SW480 (cell line): ENCODE results near the gene KRTAP5-6.

Source experiments
- DNase-seq: peaks from one replicate; pipeline ENCODE4 v3.0.0-alpha.2; 2016; ENCODE audit warnings: low spot score

The KRTAP5-6 gene

DNA sequence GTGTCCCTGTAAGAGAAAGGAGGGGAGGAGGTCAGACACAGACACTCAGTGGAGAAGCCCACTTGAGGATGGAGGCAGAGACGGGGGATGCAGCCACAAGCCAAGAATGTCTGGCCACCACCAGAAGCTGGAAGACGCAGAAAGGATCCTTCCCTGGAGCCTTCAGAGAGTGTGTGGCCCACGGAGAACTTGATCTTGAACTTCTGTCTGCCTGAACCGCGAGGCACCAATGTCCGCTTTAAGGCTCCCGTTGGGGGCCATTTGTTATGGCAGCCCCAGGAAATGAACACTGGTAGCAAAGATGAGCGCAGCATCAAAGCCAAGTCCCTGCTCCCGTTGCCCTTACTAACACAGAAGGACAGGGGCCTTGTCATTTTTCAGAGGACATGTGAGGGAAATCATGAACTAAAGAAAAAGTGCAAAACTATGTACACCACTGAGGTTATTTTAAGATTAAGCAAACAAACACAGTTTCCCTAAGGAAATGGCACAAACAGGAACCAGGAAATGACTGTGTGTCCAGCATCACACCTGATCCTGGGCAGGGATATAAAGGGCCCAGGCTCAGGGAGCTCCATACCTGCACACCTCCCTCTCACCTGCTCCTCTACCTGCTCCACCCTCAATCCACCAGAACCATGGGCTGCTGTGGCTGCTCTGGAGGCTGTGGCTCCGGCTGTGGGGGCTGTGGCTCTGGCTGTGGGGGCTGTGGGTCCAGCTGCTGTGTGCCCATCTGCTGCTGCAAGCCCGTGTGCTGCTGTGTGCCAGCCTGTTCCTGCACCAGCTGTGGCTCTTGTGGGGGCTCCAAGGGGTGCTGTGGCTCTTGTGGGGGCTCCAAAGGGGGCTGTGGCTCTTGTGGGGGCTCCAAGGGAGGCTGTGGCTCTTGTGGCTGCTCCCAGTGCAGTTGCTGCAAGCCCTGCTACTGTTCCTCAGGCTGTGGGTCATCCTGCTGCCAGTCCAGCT, at the start of gene KRTAP5-6:
Gene KRTAP5-6, plus strand, starts transcription at position 588 of the 963 bp plus-strand sequence. Its CDS starts 51 bp downstream, at position 639.
- no peak for DNase-seq

- DNase-seq = no peak
These were observed 48.9 kb upstream of the KRTAP5-6 start for GRCh38 chr11:1647901-1648652.

DNA sequence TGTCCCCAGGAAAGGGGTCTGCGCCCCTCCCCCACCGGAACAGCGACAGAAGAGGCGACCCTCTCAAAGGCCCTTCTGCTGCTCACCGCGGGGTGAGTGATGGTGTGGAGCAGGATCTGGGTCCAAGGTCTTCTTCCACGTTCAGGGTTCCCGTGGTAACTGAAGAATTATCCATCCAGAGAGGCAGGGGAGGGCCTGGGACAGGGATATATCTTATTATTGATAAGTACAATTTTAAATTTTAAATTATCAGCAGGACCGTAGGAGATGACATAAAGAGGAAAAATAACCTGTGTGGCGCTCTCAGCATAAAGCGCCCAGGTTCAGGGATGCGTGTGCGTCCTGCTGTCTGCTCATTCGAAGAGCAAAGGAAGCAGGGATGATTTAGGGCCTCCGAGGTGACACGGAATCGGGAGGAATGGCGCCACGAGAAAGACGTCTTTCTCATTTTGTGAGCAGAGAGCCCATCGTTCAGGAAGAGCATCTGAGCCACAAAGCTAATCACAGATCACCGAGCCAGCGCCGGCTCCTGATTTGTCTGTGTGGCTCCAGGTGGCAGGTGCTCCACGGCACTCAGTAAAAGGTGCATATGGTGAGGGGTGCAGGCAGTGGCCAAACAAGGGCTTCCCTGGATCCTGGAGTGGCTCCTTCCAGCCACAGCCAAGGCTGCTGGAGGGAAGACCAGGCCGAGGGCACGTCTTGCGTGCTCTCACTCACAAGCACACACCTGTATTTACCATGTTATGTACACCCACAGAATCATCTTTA, 48.2 kb upstream of the KRTAP5-6 start:
- DNase-seq = no peak

- no peak for DNase-seq
These were observed 46.7 kb upstream of the KRTAP5-6 start for GRCh38 chr11:1650034-1650917.

- DNase-seq = no peak
These were observed 46.1 kb upstream of the KRTAP5-6 start for GRCh38 chr11:1650918-1651262.

- no peak for DNase-seq
These were observed 45.5 kb upstream of the KRTAP5-6 start for GRCh38 chr11:1651411-1651980.

- no peak for DNase-seq
These were observed 45.0 kb upstream of the KRTAP5-6 start for GRCh38 chr11:1652026-1652425.

DNA sequence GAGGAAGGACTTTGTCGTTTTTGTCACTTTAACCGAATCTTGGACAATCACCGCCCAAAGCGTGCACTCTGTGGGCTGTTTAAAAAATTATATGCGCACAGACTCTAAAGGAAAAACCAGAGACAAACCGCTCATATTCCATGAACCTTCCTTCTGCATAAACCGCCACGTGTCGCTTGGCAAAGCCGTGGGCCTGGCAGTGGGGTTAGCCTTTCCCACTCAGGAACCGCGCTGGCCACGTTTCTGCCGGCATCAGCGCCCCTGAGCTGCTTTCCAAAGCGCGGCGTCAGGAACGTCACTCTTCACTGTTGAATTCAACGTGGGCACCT, 44.6 kb upstream of the KRTAP5-6 start:
- DNase-seq = no peak

DNA sequence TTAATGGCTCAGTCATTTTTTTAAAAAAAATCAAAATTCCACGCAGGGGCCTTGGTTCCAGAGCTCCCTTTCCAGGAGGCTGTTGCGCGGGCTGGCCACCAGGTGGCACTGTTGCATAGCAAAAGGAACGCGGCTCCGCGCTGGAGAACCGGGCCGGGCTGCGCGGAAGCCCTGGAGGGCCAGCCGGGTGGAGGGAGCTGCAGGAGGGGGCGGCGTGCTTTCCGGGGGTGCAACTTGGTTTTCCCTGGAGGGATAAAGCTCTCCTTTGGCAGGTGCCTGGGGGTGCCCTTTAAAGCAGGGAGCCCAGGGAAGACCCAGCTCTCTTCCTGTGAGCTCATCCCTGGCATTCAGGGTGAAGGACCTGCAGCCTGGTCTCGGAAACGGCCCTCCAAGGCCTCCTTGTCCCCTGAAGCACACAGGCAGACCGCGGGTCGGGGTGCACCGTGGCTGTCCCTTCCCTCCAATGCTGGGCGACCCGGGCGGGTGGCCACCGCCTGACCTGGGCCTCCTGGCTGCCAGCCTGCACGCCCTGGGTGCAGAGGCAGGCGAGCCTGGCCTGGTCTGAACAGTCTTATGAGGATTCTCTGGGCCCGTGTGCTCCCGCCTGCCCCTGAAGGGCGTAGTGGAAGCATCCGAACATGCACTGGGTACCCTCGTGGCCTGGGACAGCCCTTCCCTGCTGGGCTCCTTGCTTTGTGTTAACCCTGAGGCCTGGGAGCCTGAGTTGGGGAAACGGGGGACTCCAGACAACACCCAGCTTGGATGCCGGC, 44.0 kb upstream of the KRTAP5-6 start:
- DNase-seq = peak; percentile 27

- DNase-seq = no peak
These were observed 43.2 kb upstream of the KRTAP5-6 start for GRCh38 chr11:1653541-1654387.

GRCh38 chr11:1654388-1655167, 42.4 kb upstream of the KRTAP5-6 start:
- DNase-seq = no peak

GRCh38 chr11:1655168-1656060, 41.6 kb upstream of the KRTAP5-6 start:
- DNase-seq = no peak

GRCh38 chr11:1656061-1656441, 40.9 kb upstream of the KRTAP5-6 start:
- DNase-seq = no peak

DNA sequence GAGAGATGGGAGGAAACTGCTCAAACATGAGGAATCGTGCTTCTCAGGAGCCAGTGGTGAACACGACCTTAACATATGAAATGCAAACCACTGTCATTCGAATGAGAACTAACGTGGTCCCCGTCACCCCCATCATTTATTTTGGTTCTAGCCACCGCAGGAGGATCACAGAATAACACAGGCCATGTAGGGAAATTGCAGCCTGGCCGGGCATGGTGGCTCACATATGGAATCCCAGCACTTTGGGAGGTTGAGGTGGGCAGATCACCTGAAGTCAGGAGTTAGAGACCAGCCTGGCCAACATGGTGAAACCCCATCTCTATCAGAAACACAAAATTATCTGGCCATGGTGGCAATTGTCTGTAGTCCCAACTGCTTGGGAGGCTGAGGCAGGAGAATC, 40.3 kb upstream of the KRTAP5-6 start:
- DNase-seq = no peak

- no peak for DNase-seq
These were observed 37.5 kb upstream of the KRTAP5-6 start for GRCh38 chr11:1659506-1659905.

GRCh38 chr11:1660111-1660867, 36.7 kb upstream of the KRTAP5-6 start:
- DNase-seq = no peak
